ENCODE measurements around the gene ELMO1.

The ELMO1 gene

DNA sequence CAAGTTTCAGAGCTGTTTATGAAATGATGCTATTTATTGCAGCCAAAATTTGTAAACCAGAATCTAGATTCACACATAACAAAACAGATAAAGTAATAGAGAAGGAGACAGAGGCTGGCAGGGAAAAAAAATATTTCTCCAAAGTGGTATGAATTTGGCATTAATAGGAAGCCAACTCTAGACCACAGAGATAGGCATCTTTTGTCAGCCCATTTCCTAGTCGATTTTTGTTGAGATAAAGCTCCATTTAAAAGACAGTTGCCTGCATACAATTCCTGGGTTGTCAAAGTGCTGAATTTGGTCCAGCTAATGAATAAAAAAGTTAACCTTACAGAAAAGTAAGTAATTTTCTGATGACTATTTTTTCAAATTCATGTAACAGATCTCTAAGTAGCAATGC, 219.3 kb downstream of the ELMO1 start:
- POLR2A ChIA-PET, result no interaction called here
- CTCF ChIA-PET, result interaction anchor here (1.3 kb wide), 1 partner anchor 28 kb away, joined by 3 read pairs; no protein-coding TSS in a partner anchor
- no peak overlapping the region for H3K4me3 ChIP-seq (ENCODE audit: low read depth, low read length)
- DNase-seq (ENCODE audit: low read depth, low spot score), result no peak
- TF ChIP-seq, protein P1, sequence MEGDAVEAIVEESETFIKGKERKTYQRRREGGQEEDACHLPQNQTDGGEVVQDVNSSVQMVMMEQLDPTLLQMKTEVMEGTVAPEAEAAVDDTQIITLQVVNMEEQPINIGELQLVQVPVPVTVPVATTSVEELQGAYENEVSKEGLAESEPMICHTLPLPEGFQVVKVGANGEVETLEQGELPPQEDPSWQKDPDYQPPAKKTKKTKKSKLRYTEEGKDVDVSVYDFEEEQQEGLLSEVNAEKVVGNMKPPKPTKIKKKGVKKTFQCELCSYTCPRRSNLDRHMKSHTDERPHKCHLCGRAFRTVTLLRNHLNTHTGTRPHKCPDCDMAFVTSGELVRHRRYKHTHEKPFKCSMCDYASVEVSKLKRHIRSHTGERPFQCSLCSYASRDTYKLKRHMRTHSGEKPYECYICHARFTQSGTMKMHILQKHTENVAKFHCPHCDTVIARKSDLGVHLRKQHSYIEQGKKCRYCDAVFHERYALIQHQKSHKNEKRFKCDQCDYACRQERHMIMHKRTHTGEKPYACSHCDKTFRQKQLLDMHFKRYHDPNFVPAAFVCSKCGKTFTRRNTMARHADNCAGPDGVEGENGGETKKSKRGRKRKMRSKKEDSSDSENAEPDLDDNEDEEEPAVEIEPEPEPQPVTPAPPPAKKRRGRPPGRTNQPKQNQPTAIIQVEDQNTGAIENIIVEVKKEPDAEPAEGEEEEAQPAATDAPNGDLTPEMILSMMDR (IDR thresholded peaks at IDR 0.05; ENCODE audit: insufficient read depth, low read length, missing control alignments), result no peak

DNA sequence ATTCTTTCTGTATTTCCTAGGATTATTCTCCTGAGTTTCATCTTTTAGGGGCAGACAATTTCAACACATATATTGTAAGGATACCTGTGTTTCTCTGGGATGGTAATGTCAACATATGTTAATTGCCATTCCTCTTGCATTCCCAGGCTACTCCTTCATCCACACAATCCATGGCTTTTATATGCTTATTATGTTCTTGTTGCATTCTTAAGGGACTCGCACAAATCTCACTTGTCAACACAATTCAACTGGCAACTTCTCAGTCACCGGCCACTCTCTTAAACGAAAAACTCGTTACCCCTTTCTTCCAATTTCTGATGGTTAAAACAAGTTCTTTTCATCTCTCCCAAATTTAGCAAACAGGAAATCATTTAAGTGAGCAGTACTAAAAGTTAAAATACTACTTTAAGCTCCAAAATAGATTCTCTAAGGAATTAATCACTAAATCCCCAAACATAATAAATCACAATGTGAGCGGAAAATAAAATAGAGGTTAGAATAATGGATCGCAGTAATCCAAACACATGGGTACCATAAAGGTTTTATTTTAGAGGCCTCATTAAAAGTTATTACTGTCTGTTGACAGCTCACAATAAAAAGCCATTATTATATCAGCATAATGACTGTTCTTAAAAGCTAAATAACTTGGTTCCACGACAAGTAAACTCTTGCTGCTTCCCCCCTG, 223.2 kb downstream of the ELMO1 start:
- no peak for DNase-seq (ENCODE audit: low read depth, low spot score)
- ChIA-PET CTCF (no interaction called here), POLR2A (no interaction called here)
- TF ChIP-seq, protein P1 (IDR thresholded peaks at IDR 0.05; ENCODE audit: insufficient read depth, low read length, missing control alignments), result no peak
- H3K4me3 ChIP-seq (ENCODE audit: low read depth, low read length), result no peak overlapping the region

DNA sequence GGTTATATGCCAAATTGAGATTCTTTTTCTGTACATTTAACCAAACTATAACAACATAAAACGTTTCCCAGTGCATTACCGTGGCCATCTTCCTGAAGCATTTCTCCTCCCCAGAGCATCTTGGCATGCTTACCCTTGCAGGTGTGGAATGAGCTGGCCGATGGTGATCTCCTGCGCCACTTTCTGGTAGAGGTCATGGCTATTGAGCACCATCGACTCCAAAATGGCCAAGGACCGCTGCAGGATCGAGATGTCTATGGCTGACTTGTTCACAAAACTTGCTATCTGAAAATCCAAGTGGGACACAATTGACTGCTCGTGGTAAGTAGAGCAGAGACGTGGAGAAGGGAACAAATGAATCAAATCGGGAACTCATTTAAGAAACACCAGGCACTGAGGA, 223.9 kb downstream of the ELMO1 start:
- H3K4me3 ChIP-seq (ENCODE audit: low read depth, low read length), result no peak overlapping the region
- TF ChIP-seq, protein P1 (IDR thresholded peaks at IDR 0.05; ENCODE audit: insufficient read depth, low read length, missing control alignments), result no peak
- ChIA-PET CTCF (no interaction called here), POLR2A (no interaction called here)
- DNase-seq (ENCODE audit: low read depth, low spot score), result no peak

DNA sequence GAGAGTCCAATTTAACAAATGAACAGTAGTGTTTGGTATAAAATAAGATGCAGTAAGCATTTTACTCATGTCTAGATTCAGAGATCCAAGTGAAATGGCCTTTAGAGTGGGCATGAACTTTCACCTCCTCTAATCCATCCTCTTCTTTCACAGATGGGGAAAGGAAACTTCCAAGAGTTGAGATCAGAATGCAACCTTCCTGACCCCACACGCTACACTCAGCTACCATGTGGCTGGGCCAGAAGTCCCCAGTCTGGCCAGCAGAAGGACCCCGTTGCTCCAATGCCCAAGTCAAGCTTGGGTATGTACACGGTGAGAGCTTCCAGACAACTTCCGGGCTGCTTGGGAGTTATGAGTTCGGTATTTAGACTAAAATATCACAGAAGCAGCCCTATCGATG, 228.0 kb downstream of the ELMO1 start:
- TF ChIP-seq, protein P1 (IDR thresholded peaks at IDR 0.05; ENCODE audit: insufficient read depth, low read length, missing control alignments), result no peak
- H3K4me3 ChIP-seq (ENCODE audit: low read depth, low read length), result no peak overlapping the region
- DNase-seq (ENCODE audit: low read depth, low spot score), result no peak
- POLR2A ChIA-PET, result no interaction called here
- CTCF ChIA-PET, result no interaction called here

DNA sequence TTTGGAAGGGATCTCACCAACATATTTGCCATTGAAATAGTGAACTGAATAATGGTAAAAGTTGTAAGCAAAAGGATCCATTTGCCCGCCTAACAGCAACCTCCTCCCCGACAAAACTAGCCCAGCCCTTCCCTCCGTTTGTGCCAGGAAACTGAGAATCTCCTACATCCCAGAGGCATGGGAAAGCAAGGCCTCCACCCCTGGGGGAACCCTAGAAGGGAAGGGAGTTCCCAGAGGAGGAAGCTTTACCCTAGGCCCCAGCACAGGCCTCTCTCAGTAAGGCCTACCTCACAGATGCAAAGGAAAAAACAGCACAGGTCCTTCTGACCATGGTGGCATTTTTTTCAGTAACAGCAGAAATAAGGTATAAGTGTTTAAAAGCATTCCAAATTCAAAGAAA, 229.7 kb downstream of the ELMO1 start:
- POLR2A ChIA-PET, result no interaction called here
- CTCF ChIA-PET, result no interaction called here
- TF ChIP-seq, protein P1 (IDR thresholded peaks at IDR 0.05; ENCODE audit: insufficient read depth, low read length, missing control alignments), result no peak
- no peak for DNase-seq (ENCODE audit: low read depth, low spot score)
- H3K4me3 ChIP-seq (ENCODE audit: low read depth, low read length), result no peak overlapping the region

DNA sequence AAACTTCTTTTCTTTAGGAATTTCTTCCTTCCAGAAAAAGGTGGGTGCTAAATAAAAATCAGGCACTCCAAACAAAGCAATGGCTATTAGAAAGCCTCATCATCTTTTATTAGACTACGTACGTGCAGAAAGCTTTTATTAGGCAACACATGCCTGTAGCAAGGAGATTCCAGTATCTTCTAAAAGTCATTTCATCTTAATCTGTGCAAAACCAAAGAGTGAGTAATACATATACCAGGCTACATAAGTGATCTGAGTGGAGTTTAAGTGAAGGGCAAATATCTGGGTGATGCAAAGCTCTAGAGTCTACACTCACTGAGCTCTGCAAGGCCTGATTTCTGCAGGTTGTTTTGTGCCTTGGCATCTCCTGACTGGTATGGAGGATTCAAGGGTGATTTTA, 231.7 kb downstream of the ELMO1 start:
- TF ChIP-seq, protein P1 (IDR thresholded peaks at IDR 0.05; ENCODE audit: insufficient read depth, low read length, missing control alignments), result no peak
- no peak overlapping the region for H3K4me3 ChIP-seq (ENCODE audit: low read depth, low read length)
- DNase-seq (ENCODE audit: low read depth, low spot score), result no peak
- ChIA-PET POLR2A (no interaction called here), CTCF (no interaction called here)
